Loucy (cell line): Measurements from ENCODE around the gene WWOX.

Experiments
- EZH2phosphoT487 ChIP-seq: fragments of 200-600 bp; IDR thresholded peaks from 2 replicates; pipeline ENCODE4 v1.6.1; 2018; ENCODE audit warnings: antibody characterized with exemption, mild to moderate bottlenecking, moderate library complexity, borderline replicate concordance
- TF ChIP-seq, protein P1 (sequence below): fragments of 200-600 bp; sonication (generic); conservative IDR thresholded peaks from 2 replicates; pipeline ENCODE4 v1.5.1; 2014; ENCODE audit warnings: mild to moderate bottlenecking, antibody characterized with exemption, low read length

DNA sequence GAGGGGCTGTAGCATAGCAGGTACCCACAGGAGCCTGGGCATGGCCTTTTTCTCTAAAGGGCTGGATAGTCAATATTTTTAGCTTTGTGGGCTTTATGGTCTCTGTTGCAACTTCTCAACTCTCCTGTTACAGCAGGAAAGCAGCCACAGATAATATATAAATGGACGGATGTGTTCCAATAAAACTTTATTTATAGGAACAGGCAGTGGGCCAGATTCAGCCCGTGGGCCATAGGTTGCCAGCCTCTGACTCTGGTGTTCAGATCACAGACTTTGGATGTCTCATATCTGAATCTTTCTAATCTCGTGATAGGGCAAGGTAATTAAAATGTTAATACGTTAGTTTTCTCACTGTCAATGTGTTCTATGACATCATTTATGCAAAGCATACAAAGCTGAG lies 136.4 kb downstream of the WWOX start:
- no peak for TF ChIP-seq EZH2phosphoT487
- TF ChIP-seq, protein P1, sequence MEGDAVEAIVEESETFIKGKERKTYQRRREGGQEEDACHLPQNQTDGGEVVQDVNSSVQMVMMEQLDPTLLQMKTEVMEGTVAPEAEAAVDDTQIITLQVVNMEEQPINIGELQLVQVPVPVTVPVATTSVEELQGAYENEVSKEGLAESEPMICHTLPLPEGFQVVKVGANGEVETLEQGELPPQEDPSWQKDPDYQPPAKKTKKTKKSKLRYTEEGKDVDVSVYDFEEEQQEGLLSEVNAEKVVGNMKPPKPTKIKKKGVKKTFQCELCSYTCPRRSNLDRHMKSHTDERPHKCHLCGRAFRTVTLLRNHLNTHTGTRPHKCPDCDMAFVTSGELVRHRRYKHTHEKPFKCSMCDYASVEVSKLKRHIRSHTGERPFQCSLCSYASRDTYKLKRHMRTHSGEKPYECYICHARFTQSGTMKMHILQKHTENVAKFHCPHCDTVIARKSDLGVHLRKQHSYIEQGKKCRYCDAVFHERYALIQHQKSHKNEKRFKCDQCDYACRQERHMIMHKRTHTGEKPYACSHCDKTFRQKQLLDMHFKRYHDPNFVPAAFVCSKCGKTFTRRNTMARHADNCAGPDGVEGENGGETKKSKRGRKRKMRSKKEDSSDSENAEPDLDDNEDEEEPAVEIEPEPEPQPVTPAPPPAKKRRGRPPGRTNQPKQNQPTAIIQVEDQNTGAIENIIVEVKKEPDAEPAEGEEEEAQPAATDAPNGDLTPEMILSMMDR = no peak
